ENCODE measurements around the gene BEST1.

BEST1 gene

GRCh38 chr11:61922539-61922938 is 27.6 kb upstream of the BEST1 start:
- H3K36me3 ChIP-seq (ENCODE audit: control insufficient read depth, low read length) = no peaks in the 10 kb centered on the region
- H3K4me3 ChIP-seq (ENCODE audit: low read length) = no peak overlapping the region
- peaks cover 27% of the 10 kb centered on the region for H3K27me3 ChIP-seq (ENCODE audit: control insufficient read depth, low read length)
- no peaks in the 10 kb centered on the region for H3K4me1 ChIP-seq (ENCODE audit: control insufficient read depth, low read length)
- no peak overlapping the region for H3K4me2 ChIP-seq (ENCODE audit: low read length)
- H3K27ac ChIP-seq (ENCODE audit: low read depth, low read length) = no peak overlapping the region
- H3K79me2 ChIP-seq (ENCODE audit: control insufficient read depth, low read length) = no peaks in the 10 kb centered on the region
- no peaks in the 10 kb centered on the region for H3F3A ChIP-seq (ENCODE audit: control insufficient read depth, insufficient read depth)
- no peaks in the 10 kb centered on the region for H3K9me2 ChIP-seq (replicated peaks; ENCODE audit: control insufficient read depth, low read length)
- H4K20me1 ChIP-seq (ENCODE audit: control insufficient read depth, insufficient read depth, low read depth, low read length) = no peaks in the 10 kb centered on the region
- no peaks in the 10 kb centered on the region for H3K9me3 ChIP-seq (ENCODE audit: control insufficient read depth, insufficient read depth, low read length)
- no peak for TF ChIP-seq CTCF (IDR thresholded peaks at IDR 0.05; ENCODE audit: low read depth, low read length, poor library complexity, severe bottlenecking)
- TF ChIP-seq EZH2phosphoT487 (IDR thresholded peaks at IDR 0.05; ENCODE audit: borderline replicate concordance, low read length) = no peak

GRCh38 chr11:61923166-61924063 is 26.7 kb upstream of the BEST1 start:
- Histone ChIP-seq H3K9me3 (ENCODE audit: control insufficient read depth, insufficient read depth, low read length) (no peaks in the 10 kb centered on the region), H3K36me3 (ENCODE audit: control insufficient read depth, low read length) (no peaks in the 10 kb centered on the region), H3K79me2 (ENCODE audit: control insufficient read depth, low read length) (no peaks in the 10 kb centered on the region), H3K4me1 (ENCODE audit: control insufficient read depth, low read length) (no peaks in the 10 kb centered on the region), H4K20me1 (ENCODE audit: control insufficient read depth, insufficient read depth, low read depth, low read length) (no peaks in the 10 kb centered on the region), H3K27me3 (ENCODE audit: control insufficient read depth, low read length) (peaks cover 24% of the 10 kb centered on the region), H3K4me2 (ENCODE audit: low read length) (no peak overlapping the region), H3F3A (ENCODE audit: control insufficient read depth, insufficient read depth) (no peaks in the 10 kb centered on the region), H3K9me2 (replicated peaks; ENCODE audit: control insufficient read depth, low read length) (no peaks in the 10 kb centered on the region), H3K4me3 (ENCODE audit: low read length) (no peak overlapping the region), H3K27ac (ENCODE audit: low read depth, low read length) (no peak overlapping the region)
- TF ChIP-seq EZH2phosphoT487 (IDR thresholded peaks at IDR 0.05; ENCODE audit: borderline replicate concordance, low read length) = no peak
- TF ChIP-seq CTCF (IDR thresholded peaks at IDR 0.05; ENCODE audit: low read depth, low read length, poor library complexity, severe bottlenecking) = no peak

GRCh38 chr11:61924064-61924455 is 26.1 kb upstream of the BEST1 start:
- no peak overlapping the region for H3K4me2 ChIP-seq (ENCODE audit: low read length)

More at GRCh38 chr11:61924064-61924455, 26.1 kb upstream of the BEST1 start:
- no peaks in the 10 kb centered on the region for H3K9me2 ChIP-seq (replicated peaks; ENCODE audit: control insufficient read depth, low read length)
- H3K9me3 ChIP-seq (ENCODE audit: control insufficient read depth, insufficient read depth, low read length) = no peaks in the 10 kb centered on the region
- H3K79me2 ChIP-seq (ENCODE audit: control insufficient read depth, low read length) = no peaks in the 10 kb centered on the region
- H3K4me3 ChIP-seq (ENCODE audit: low read length) = no peak overlapping the region
- no peak for TF ChIP-seq CTCF (IDR thresholded peaks at IDR 0.05; ENCODE audit: low read depth, low read length, poor library complexity, severe bottlenecking)
- no peak for TF ChIP-seq EZH2phosphoT487 (IDR thresholded peaks at IDR 0.05; ENCODE audit: borderline replicate concordance, low read length)
- H4K20me1 ChIP-seq (ENCODE audit: control insufficient read depth, insufficient read depth, low read depth, low read length) = no peaks in the 10 kb centered on the region
- H3K27ac ChIP-seq (ENCODE audit: low read depth, low read length) = no peak overlapping the region
- peaks cover 25% of the 10 kb centered on the region for H3K27me3 ChIP-seq (ENCODE audit: control insufficient read depth, low read length)
- no peaks in the 10 kb centered on the region for H3K4me1 ChIP-seq (ENCODE audit: control insufficient read depth, low read length)
- H3K36me3 ChIP-seq (ENCODE audit: control insufficient read depth, low read length) = no peaks in the 10 kb centered on the region
- H3F3A ChIP-seq (ENCODE audit: control insufficient read depth, insufficient read depth) = no peaks in the 10 kb centered on the region

Measured in DOHH2 (cell line).